Keratinocyte (primary cell): ENCODE measurements around the gene TMEM259. TPM values are rescaled to one million over a fixed set of nuclear protein-coding genes. Genes with fewer than 3 reads are reported as not detected.

Experiments used
- DNase-seq: peaks from one replicate; pipeline ENCODE4 v3.0.0-alpha.2; 2011; ENCODE audit warnings: low read depth, missing footprints, low spot score
- FAIRE-seq: peaks from 2 replicates; lab custom pipeline; 2011; peaks lifted over from hg19 to GRCh38; lab: Jason Lieb, UNC
- H2AFZ ChIP-seq: 2 replicates; pipeline ENCODE4 v1.6.0; 2012; ENCODE audit warnings: low read length, control low read depth, inconsistent platforms; ENCODE audit not compliant: control insufficient read depth
- H3K27ac ChIP-seq: 2 replicates; pipeline ENCODE4 v1.5.1; 2011; ENCODE audit warnings: low read length; ENCODE audit not compliant: control insufficient read depth, insufficient read depth
- H3K27me3 ChIP-seq: 3 replicates; pipeline ENCODE4 v1.6.0; 2011; ENCODE audit warnings: low read length; ENCODE audit not compliant: control insufficient read depth, insufficient read depth; ENCODE audit errors: extremely low read depth
- H3K36me3 ChIP-seq, 2 experiments: 2 replicates in 1 of 2; 3 replicates in 1 of 2; pipeline ENCODE4 v1.5.1; 2011; ENCODE audit warnings: low read length in 2 of 2, mild to moderate bottlenecking in 1 of 2; ENCODE audit not compliant: control insufficient read depth in 2 of 2, insufficient read depth in 2 of 2; ENCODE audit errors: extremely low read depth in 1 of 2
- H3K4me1 ChIP-seq: 3 replicates; pipeline ENCODE4 v1.5.1; 2011; ENCODE audit warnings: low read length; ENCODE audit not compliant: control insufficient read depth, insufficient read depth; ENCODE audit errors: extremely low read depth
- H3K4me2 ChIP-seq: 3 replicates; pipeline ENCODE4 v1.6.0; 2011; ENCODE audit warnings: low read depth, low read length; ENCODE audit not compliant: control insufficient read depth, insufficient read depth; ENCODE audit errors: extremely low read depth
- H3K4me3 ChIP-seq, 3 experiments: fragments of 200-600 bp in 1 of 3; sonication (generic) in 1 of 3; 2 replicates in 2 of 3; 3 replicates in 1 of 3; pipeline ENCODE4 v1.5.1; 2011 to 2016; ENCODE audit warnings: low read length in 3 of 3, mild to moderate bottlenecking in 3 of 3, control low read depth in 2 of 3, inconsistent platforms in 1 of 3, low read depth in 1 of 3, mixed read lengths in 1 of 3, mixed run types in 1 of 3, moderate library complexity in 1 of 3; ENCODE audit not compliant: control insufficient read depth in 2 of 3, insufficient read depth in 2 of 3; ENCODE audit errors: extremely low read depth in 1 of 3
- H3K79me2 ChIP-seq: 2 replicates; pipeline ENCODE4 v1.6.0; 2012; ENCODE audit warnings: low read length; ENCODE audit not compliant: control insufficient read depth, insufficient read depth
- H3K9ac ChIP-seq: 3 replicates; pipeline ENCODE4 v1.6.0; 2011; ENCODE audit warnings: low read length; ENCODE audit not compliant: control insufficient read depth, insufficient read depth; ENCODE audit errors: extremely low read depth
- H3K9me1 ChIP-seq: 3 replicates; pipeline ENCODE4 v1.6.0; 2011; ENCODE audit warnings: low read length; ENCODE audit not compliant: control insufficient read depth, insufficient read depth; ENCODE audit errors: extremely low read depth
- H3K9me3 ChIP-seq: 2 replicates; pipeline ENCODE4 v1.5.1; 2012; ENCODE audit warnings: low read depth, low read length; ENCODE audit not compliant: control insufficient read depth
- H4K20me1 ChIP-seq: 3 replicates; pipeline ENCODE4 v1.6.0; 2011; ENCODE audit warnings: low read length; ENCODE audit not compliant: control insufficient read depth, insufficient read depth; ENCODE audit errors: extremely low read depth
- EZH2 ChIP-seq: IDR thresholded peaks from one replicate; pipeline ENCODE4 v1.6.1; 2012; ENCODE audit warnings: inconsistent platforms, mild to moderate bottlenecking, low read length, moderate library complexity
- dilution Hi-C: fragments of 300-500 bp; cut with MboI; formaldehyde crosslinking; loops from one replicate; pipeline ENCODE4 v1.7.0; 2020; ENCODE audit warnings: low sequenced_read_pairs; ENCODE audit not compliant: extremely low pct_ligation_motif_present
- polyA plus RNA-seq, 5 experiments: library from polyadenylated mRNA; depleted of rRNA in 3 of 5; stranded (reverse) in 3 of 5; stranded (forward) in 1 of 5; unstranded in 1 of 5; fragments of >200 nt; gene quantifications; 1 replicate in 1 of 5; 2 replicates in 3 of 5; 3 replicates in 1 of 5; pipeline versions ENCODE4 v1.2.1 to v1.2.3, GENCODE V29; 2011 to 2012; ENCODE audit warnings: missing spikeins in 2 of 5, low read depth in 1 of 5, low replicate concordance in 1 of 5
- TF ChIP-seq, protein P1 (sequence below), 3 experiments: IDR thresholded peaks in 1 of 3; conservative IDR thresholded peaks in 1 of 3; optimal IDR thresholded peaks in 1 of 3; 2 replicates in 2 of 3; 3 replicates in 1 of 3; pipeline versions ENCODE3 to v1.5.1; 2011; ENCODE audit warnings: low read length in 3 of 3, mild to moderate bottlenecking in 3 of 3, moderate library complexity in 2 of 3, control low read depth in 1 of 3, inconsistent platforms in 1 of 3; ENCODE audit not compliant: insufficient read depth in 2 of 3; ENCODE audit errors: extremely low read depth in 1 of 3

TMEM259 gene
- polyA plus RNA-seq, 1 donor (not counting 4 experiments of a cell fraction or from before 2014, with no cell fraction given): 61.5 TPM

DNA sequence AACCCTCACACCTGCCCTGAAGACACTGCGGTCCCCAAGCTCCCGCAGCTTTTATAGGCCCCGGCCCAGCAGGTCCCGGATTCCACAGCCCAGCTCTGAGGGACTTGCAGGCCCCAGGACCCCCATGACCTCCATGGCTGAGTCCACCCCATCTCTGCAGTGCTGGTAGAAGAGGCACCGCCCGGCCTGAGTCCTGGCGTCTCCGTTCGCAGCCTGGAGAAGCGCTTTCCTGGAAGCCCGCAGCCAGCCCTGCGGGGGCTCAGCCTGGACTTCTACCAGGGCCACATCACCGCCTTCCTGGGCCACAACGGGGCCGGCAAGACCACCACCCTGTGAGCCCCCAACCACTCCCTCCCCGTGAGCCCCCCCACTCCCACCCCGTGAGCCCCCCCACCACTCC lies 28.2 kb upstream of the TMEM259 start:
- no peak overlapping the region for H3K9ac ChIP-seq
- no peak overlapping the region for H3K4me3 ChIP-seq
- H3K36me3 ChIP-seq: peaks cover 0 to 8% of the 10 kb centered on the region in 2 experiments
- H4K20me1 ChIP-seq: no peaks in the 10 kb centered on the region
- no peak overlapping the region for H2AFZ ChIP-seq
- dilution Hi-C loops: no loop called here
- no peak for DNase-seq
- no peak overlapping the region for H3K4me2 ChIP-seq
- no peaks in the 10 kb centered on the region for H3K4me1 ChIP-seq
- no peaks in the 10 kb centered on the region for H3K9me1 ChIP-seq
- no peaks in the 10 kb centered on the region for H3K27me3 ChIP-seq
- no peak for TF ChIP-seq EZH2
- TF ChIP-seq, protein P1, sequence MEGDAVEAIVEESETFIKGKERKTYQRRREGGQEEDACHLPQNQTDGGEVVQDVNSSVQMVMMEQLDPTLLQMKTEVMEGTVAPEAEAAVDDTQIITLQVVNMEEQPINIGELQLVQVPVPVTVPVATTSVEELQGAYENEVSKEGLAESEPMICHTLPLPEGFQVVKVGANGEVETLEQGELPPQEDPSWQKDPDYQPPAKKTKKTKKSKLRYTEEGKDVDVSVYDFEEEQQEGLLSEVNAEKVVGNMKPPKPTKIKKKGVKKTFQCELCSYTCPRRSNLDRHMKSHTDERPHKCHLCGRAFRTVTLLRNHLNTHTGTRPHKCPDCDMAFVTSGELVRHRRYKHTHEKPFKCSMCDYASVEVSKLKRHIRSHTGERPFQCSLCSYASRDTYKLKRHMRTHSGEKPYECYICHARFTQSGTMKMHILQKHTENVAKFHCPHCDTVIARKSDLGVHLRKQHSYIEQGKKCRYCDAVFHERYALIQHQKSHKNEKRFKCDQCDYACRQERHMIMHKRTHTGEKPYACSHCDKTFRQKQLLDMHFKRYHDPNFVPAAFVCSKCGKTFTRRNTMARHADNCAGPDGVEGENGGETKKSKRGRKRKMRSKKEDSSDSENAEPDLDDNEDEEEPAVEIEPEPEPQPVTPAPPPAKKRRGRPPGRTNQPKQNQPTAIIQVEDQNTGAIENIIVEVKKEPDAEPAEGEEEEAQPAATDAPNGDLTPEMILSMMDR (optimal IDR thresholded peaks at IDR 0.05 in 1 of 3, IDR thresholded peaks at IDR 0.05 in 1 of 3, conservative IDR thresholded peaks at IDR 0.05 in 1 of 3; ENCODE audit: extremely low read depth in 1 of 3, insufficient read depth in 2 of 3, low read length in 3 of 3): no peak
- no peak overlapping the region for H3K27ac ChIP-seq
- no peaks in the 10 kb centered on the region for H3K9me3 ChIP-seq
- no peaks in the 10 kb centered on the region for H3K79me2 ChIP-seq
- FAIRE-seq: no peak

DNA sequence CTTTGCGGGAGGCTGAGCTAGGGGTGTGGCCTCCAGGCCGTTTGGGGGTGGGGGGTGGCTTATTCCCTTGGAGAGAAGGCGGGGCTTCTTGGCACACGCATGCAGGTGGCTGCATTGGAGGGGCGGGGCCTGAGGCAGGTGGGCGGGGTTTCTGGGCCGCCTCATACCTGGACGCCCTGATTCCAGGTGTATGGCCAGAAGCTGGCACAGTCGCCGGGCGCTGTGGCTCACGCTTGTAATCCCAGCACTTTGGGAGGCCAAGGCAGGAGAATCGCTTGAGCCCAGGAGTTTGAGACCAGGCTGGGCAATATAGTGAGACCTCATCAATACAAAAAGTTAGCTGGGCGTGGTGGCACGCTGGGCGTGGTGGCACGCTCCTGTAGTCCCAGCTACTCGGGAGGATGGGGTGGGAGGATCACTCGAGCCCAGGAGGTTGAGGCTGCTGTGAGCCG lies 26.8 kb upstream of the TMEM259 start:
- TF ChIP-seq, protein P1 (optimal IDR thresholded peaks at IDR 0.05 in 1 of 3, IDR thresholded peaks at IDR 0.05 in 1 of 3, conservative IDR thresholded peaks at IDR 0.05 in 1 of 3; ENCODE audit: extremely low read depth in 1 of 3, insufficient read depth in 2 of 3, low read length in 3 of 3): no peak
- no peak for TF ChIP-seq EZH2
- dilution Hi-C loops: no loop called here
- peaks cover 5% of the 10 kb centered on the region for H3K4me1 ChIP-seq
- no peaks in the 10 kb centered on the region for H4K20me1 ChIP-seq
- no peaks in the 10 kb centered on the region for H3K27me3 ChIP-seq
- H3K27ac ChIP-seq: no peak overlapping the region
- H3K79me2 ChIP-seq: no peaks in the 10 kb centered on the region
- no peak overlapping the region for H3K9ac ChIP-seq
- no peaks in the 10 kb centered on the region for H3K9me1 ChIP-seq
- no peak for DNase-seq
- FAIRE-seq: no peak
- no peak overlapping the region for H3K4me2 ChIP-seq
- H3K36me3 ChIP-seq: peaks cover 0 to 9% of the 10 kb centered on the region in 2 experiments
- no peak overlapping the region for H3K4me3 ChIP-seq
- H2AFZ ChIP-seq: no peak overlapping the region
- H3K9me3 ChIP-seq: no peaks in the 10 kb centered on the region
